HEK293 (cell line): Measurements from ENCODE around the gene PLPPR4.

Experiments
- CTCF ChIA-PET: fragments of 350-600 bp; formaldehyde crosslinking; extraction: SDS; loops from one replicate; lab custom pipeline; 2021; ENCODE audit warnings: antibody characterized with exemption; lab: Yijun Ruan, JAX
- POLR2A ChIA-PET: fragments of 300-600 bp; formaldehyde crosslinking; extraction: SDS; loops from one replicate; lab custom pipeline; 2020; ENCODE audit warnings: antibody characterized with exemption, inconsistent platforms; lab: Yijun Ruan, JAX
- H3K27ac ChIP-seq: fragments of 200-500 bp; sonication (Bioruptor generic); 2 replicates; pipeline ENCODE4 v1.5.1; 2014; ENCODE audit warnings: low read depth, low read length, control low read depth, inconsistent platforms; ENCODE audit errors: extremely low read depth
- H3K36me3 ChIP-seq, 2 experiments: fragments of 200-500 bp in 1 of 2; sonication (Bioruptor generic) in 1 of 2; 1 replicate in 1 of 2; 2 replicates in 1 of 2; pipeline ENCODE4 v1.5.1; 2014 to 2017; ENCODE audit warnings: inconsistent platforms in 2 of 2, low read length in 2 of 2; ENCODE audit not compliant: control insufficient read depth in 2 of 2, insufficient read depth in 1 of 2
- H3K4me1 ChIP-seq: fragments of 200-500 bp; sonication (Bioruptor generic); 2 replicates; pipeline ENCODE4 v1.5.1; 2014; ENCODE audit warnings: mild to moderate bottlenecking, low read length, inconsistent platforms; ENCODE audit not compliant: control insufficient read depth, insufficient read depth
- H3K4me3 ChIP-seq: 2 replicates; pipeline ENCODE4 v1.5.1; 2011; ENCODE audit warnings: low read depth, mild to moderate bottlenecking, control low read depth, low read length, moderate library complexity
- H3K9me3 ChIP-seq: fragments of 200-500 bp; sonication (Bioruptor generic); 2 replicates; pipeline ENCODE4 v1.5.1; 2014; ENCODE audit warnings: low read depth, low read length, inconsistent platforms; ENCODE audit not compliant: control insufficient read depth, insufficient read depth
- FEZF1 ChIP-seq: fragments of 450-650 bp; formaldehyde crosslinking; IDR thresholded peaks from 2 replicates; pipeline ENCODE4 v1.5.1; 2016; ENCODE audit warnings: missing biosample characterization, missing genetic modification characterization
- HOXD13 ChIP-seq: sonication (generic); formaldehyde crosslinking; IDR thresholded peaks from 2 replicates; pipeline ENCODE4 v1.8.0; 2022; ENCODE audit warnings: missing genetic modification reagents, borderline replicate concordance
- MZF1 ChIP-seq: fragments of 450-650 bp; formaldehyde crosslinking; IDR thresholded peaks from 2 replicates; pipeline ENCODE4 v1.5.1; 2017; ENCODE audit warnings: missing biosample characterization, missing genetic modification characterization, borderline replicate concordance
- ZBTB11 ChIP-seq: fragments of 450-650 bp; formaldehyde crosslinking; conservative IDR thresholded peaks from 2 replicates; pipeline ENCODE4 v1.5.1; 2016; ENCODE audit warnings: low read depth, missing biosample characterization, missing genetic modification characterization
- ZBTB44 ChIP-seq: fragments of 450-650 bp; IDR thresholded peaks from 2 replicates; pipeline ENCODE4 v1.5.1; 2018; ENCODE audit warnings: missing biosample characterization, mild to moderate bottlenecking, missing genetic modification characterization
- ZIC2 ChIP-seq: fragments of 450-650 bp; formaldehyde crosslinking; IDR thresholded peaks from 2 replicates; pipeline ENCODE4 v1.5.1; 2016; ENCODE audit warnings: missing biosample characterization, missing genetic modification characterization
- ZNF133 ChIP-seq: fragments of 450-650 bp; formaldehyde crosslinking; IDR thresholded peaks from 2 replicates; pipeline ENCODE4 v1.5.1; 2016; ENCODE audit warnings: missing biosample characterization, missing genetic modification characterization
- ZNF248 ChIP-seq: fragments of 450-650 bp; formaldehyde crosslinking; IDR thresholded peaks from 2 replicates; pipeline ENCODE4 v1.5.1; 2017; ENCODE audit warnings: missing biosample characterization, missing genetic modification characterization
- ZNF26 ChIP-seq: fragments of 450-650 bp; formaldehyde crosslinking; IDR thresholded peaks from 2 replicates; pipeline ENCODE4 v1.5.1; 2016; ENCODE audit warnings: missing biosample characterization, missing genetic modification characterization
- ZNF354C ChIP-seq: fragments of 450-650 bp; formaldehyde crosslinking; IDR thresholded peaks from 2 replicates; pipeline ENCODE4 v1.5.1; 2016; ENCODE audit warnings: missing biosample characterization, missing genetic modification characterization, low read depth, borderline replicate concordance
- ZNF548 ChIP-seq: fragments of 450-650 bp; formaldehyde crosslinking; IDR thresholded peaks from 2 replicates; pipeline ENCODE4 v1.5.1; 2016; ENCODE audit warnings: missing biosample characterization, missing genetic modification characterization
- ZSCAN4 ChIP-seq: fragments of 450-650 bp; formaldehyde crosslinking; IDR thresholded peaks from 2 replicates; pipeline ENCODE4 v1.5.1; 2017; ENCODE audit warnings: missing biosample characterization, missing genetic modification characterization
- TF ChIP-seq, protein P1 (sequence below): fragments of 450-650 bp; formaldehyde crosslinking; IDR thresholded peaks from 2 replicates; pipeline ENCODE4 v1.5.1; 2016; ENCODE audit warnings: missing biosample characterization, missing genetic modification characterization
- TF ChIP-seq, protein P2 (sequence below): fragments of 450-650 bp; formaldehyde crosslinking; IDR thresholded peaks from 2 replicates; pipeline ENCODE4 v1.5.1; 2016; ENCODE audit warnings: missing biosample characterization, missing genetic modification characterization, borderline replicate concordance

PLPPR4 gene

DNA sequence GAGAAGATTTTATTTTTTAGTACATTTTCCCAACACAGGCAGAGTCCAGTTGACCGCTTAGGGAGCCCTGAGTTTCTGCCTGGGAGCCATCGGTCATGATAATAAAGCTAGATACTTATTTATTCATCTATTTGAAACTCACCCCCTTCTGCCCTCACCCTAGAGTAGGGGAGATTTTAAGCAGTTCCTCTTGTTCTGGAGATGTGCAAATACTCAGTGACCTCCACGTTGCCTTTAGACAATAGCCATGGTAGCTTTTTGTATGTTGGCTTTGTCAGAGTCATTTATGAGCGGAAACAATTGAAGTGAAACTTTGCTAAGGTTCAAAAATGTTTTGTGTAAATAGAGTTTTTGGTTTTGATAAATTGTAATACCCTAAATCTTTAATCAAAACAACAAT lies 45.7 kb upstream of the PLPPR4 start (continued):
- TF ChIP-seq MZF1 (tag by site-specific recombination) = no peak
- TF ChIP-seq ZNF26 = no peak

- CTCF ChIA-PET = no interaction called here
- no peak for TF ChIP-seq ZNF354C (tag by site-specific recombination)
- TF ChIP-seq, protein P1, sequence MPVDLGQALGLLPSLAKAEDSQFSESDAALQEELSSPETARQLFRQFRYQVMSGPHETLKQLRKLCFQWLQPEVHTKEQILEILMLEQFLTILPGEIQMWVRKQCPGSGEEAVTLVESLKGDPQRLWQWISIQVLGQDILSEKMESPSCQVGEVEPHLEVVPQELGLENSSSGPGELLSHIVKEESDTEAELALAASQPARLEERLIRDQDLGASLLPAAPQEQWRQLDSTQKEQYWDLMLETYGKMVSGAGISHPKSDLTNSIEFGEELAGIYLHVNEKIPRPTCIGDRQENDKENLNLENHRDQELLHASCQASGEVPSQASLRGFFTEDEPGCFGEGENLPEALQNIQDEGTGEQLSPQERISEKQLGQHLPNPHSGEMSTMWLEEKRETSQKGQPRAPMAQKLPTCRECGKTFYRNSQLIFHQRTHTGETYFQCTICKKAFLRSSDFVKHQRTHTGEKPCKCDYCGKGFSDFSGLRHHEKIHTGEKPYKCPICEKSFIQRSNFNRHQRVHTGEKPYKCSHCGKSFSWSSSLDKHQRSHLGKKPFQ (tag by site-specific recombination) = no peak
- no peak for TF ChIP-seq ZSCAN4 (tag by site-specific recombination)
- no peak for TF ChIP-seq FEZF1 (tag by site-specific recombination)
- no peak for TF ChIP-seq ZIC2 (tag by site-specific recombination)
- no peak for TF ChIP-seq ZBTB11
- no peak for TF ChIP-seq ZNF133 (tag by site-specific recombination)
- no peak for TF ChIP-seq ZNF548
- TF ChIP-seq HOXD13 (CRISPR knock-in tag) = no peak
- no peak for TF ChIP-seq ZBTB44 (tag by site-specific recombination)
- TF ChIP-seq, protein P2, sequence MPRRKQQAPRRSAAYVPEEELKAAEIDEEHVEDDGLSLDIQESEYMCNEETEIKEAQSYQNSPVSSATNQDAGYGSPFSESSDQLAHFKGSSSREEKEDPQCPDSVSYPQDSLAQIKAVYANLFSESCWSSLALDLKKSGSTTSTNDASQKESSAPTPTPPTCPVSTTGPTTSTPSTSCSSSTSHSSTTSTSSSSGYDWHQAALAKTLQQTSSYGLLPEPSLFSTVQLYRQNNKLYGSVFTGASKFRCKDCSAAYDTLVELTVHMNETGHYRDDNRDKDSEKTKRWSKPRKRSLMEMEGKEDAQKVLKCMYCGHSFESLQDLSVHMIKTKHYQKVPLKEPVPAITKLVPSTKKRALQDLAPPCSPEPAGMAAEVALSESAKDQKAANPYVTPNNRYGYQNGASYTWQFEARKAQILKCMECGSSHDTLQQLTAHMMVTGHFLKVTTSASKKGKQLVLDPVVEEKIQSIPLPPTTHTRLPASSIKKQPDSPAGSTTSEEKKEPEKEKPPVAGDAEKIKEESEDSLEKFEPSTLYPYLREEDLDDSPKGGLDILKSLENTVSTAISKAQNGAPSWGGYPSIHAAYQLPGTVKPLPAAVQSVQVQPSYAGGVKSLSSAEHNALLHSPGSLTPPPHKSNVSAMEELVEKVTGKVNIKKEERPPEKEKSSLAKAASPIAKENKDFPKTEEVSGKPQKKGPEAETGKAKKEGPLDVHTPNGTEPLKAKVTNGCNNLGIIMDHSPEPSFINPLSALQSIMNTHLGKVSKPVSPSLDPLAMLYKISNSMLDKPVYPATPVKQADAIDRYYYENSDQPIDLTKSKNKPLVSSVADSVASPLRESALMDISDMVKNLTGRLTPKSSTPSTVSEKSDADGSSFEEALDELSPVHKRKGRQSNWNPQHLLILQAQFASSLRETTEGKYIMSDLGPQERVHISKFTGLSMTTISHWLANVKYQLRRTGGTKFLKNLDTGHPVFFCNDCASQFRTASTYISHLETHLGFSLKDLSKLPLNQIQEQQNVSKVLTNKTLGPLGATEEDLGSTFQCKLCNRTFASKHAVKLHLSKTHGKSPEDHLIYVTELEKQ = no peak
- no peak for TF ChIP-seq ZNF248 (tag by site-specific recombination)
- Histone ChIP-seq H3K9me3 (no peaks in the 10 kb centered on the region), H3K27ac (no peak overlapping the region), H3K4me1 (no peaks in the 10 kb centered on the region), H3K36me3 (no peaks in the 10 kb centered on the region), H3K4me3 (no peak overlapping the region)
- POLR2A ChIA-PET = no interaction called here
These were observed 45.3 kb upstream of the PLPPR4 start for GRCh38 chr1:99218999-99219398.
